GM19452 (cell line): Measurements from ENCODE around the gene FUZ.

Experiments used
- ATAC-seq: cut with Tn5 transposase; IDR thresholded peaks from one replicate; pipeline ENCODE4 v1.9.1; 2021; ENCODE audit not compliant: unreplicated experiment

The FUZ gene, protein sequence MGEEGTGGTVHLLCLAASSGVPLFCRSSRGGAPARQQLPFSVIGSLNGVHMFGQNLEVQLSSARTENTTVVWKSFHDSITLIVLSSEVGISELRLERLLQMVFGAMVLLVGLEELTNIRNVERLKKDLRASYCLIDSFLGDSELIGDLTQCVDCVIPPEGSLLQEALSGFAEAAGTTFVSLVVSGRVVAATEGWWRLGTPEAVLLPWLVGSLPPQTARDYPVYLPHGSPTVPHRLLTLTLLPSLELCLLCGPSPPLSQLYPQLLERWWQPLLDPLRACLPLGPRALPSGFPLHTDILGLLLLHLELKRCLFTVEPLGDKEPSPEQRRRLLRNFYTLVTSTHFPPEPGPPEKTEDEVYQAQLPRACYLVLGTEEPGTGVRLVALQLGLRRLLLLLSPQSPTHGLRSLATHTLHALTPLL

DNA sequence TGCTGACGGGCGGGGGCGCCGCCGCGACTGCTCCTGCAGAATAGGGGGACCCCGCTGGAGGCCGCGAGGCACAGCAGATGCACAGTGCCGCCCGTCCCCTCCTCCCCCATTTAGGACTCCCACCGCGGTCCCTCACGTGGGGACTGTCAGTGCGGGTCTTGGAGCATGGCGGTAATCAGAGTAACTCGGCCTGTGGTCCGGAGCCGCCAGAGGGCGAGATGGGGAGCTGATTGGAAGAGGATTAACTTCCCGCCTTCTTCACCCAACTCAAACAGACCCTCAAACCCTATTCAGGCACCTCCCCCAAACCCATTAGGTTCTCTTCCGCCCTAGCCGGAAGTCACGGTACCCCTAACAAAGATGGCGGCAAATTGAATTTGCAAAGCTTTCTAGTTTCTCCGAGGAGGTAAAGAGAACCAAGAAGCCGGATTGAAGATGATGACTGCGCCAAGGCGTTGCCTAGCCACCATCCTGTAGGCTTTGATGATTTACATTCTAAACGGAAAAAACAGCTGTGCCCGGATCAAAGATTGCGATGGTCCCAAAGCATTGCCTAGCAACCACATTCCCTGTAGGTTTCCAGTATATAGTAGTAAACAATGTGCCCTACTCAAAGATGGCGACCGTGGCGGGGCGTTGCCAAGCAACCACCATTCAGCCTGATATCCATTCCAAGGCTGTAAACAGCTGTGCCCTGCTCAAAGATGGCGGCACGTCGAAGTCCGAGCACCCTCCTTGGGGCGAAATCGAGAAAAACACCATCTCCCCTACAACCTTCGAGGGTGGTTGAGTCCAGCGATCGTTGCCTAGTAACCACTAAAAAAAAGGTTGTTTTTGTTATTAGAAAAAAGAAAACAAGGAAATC is at the start of gene FUZ:
Gene FUZ, minus strand, starts transcription at position 296 of the 865 bp plus-strand sequence. Its CDS starts 186 bp downstream, at position 110.
- ATAC-seq = peak; percentile 50

DNA sequence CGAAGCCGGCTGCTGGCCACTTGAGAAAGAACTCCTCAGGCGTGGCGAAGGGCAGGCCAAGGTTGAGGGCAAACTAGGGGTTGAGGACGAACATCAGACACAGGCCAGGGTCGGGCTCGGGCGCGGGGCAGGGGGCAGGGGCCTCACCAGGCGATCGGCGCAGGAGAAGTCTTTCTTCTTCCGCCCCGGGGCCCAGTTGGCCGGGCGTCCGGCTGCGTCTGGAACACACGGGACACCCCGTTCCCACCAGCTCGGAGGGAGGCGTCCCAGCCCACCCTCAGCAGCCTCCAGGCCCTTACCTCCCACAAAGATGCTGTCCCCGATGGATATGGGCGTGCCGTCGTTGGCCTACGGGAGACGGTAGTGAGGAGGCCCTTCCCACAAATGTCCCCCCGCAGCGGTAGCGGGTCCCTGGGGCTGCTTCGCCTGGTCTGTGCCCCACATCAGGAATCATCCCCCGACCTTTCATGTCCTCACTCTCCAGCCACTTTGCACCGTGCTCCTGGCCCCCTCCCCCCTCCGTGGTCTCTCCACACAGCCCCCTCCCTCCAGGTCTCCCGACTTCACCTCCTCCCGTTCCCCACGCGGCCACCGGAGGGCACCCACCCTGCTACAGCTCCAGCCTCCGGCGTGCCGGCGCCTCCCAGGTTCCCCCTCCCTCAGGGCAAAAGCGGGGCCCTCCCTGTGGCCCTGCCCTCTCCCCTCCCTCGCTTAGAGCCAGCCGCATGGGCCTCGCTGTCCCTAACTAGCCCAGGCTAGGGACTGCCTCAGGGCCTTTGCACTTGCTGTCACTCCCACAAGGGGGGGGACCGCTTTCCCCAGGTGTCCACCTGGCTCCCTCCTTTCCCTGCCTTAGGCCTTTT is 49.5 kb upstream of the FUZ start:
- ATAC-seq = no peak

DNA sequence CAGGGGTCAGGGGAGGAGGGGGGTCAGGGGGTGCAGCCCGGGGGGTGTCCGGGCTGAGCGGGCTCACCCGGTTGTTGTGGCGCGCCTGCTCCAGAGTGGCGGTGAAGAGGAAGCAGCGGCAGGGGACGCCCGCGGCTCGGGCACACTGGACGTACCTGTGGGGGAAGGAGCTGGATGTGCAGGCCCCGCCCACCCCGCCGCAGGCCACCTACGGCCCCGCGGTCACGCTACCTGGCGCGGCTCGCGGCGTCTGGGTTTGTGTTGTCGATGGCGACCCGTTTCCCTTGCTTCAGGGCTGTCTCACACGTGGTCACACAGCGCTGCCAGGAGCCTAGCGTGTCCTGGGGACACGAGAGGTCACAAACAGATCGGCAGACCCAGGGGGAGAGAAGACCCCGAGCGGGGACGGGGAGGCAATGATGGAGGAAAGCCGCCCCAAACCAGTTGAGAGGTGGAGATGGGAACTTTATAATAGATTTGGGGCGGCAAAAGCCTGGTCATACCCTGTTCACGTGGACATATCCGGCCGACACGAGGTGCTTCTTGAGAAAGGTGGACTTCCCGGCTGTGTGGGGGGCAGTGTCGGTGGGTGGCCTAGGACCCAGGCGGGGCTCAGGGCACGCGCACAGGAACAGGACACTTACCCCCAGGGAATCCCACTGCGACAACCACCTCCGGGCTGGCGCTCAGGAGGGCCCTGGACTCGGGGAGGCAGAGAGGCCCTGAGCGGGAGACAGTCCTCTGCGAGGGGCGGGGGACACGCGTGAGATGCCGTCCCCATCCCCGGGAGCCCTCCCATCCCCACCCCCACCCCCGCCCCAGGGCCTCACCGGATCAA is 48.7 kb upstream of the FUZ start:
- no peak for ATAC-seq

DNA sequence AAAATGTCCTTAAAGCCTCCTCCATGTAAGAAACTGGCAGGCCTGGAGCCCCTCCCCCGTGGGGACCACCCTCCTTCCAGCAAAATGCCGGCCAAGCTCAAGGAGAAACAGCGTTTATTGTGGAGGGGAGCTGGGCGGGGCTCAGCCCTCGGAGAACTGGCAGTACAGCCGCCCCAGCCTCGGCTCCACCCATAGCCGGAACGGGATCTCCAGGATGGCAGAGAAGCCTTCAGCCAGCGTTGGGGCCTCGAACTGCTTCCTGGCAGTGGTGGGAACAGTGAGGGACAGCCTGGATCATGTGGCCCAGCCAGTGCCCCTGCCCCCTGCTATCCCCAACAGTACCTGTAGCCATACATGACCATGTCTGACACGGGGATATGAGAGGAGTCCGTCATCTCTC is 48.0 kb upstream of the FUZ start:
- no peak for ATAC-seq

GRCh38 chr19:49860336-49861102 is 47.4 kb upstream of the FUZ start:
- ATAC-seq = no peak

GRCh38 chr19:49859682-49860335 is 46.7 kb upstream of the FUZ start:
- ATAC-seq = no peak

- no peak for ATAC-seq
Observed at GRCh38 chr19:49858088-49858985, 45.2 kb upstream of the FUZ start.

- ATAC-seq = no peak
Observed at GRCh38 chr19:49857838-49858087, 44.7 kb upstream of the FUZ start.

GRCh38 chr19:49857061-49857837 is 44.2 kb upstream of the FUZ start:
- ATAC-seq = no peak

DNA sequence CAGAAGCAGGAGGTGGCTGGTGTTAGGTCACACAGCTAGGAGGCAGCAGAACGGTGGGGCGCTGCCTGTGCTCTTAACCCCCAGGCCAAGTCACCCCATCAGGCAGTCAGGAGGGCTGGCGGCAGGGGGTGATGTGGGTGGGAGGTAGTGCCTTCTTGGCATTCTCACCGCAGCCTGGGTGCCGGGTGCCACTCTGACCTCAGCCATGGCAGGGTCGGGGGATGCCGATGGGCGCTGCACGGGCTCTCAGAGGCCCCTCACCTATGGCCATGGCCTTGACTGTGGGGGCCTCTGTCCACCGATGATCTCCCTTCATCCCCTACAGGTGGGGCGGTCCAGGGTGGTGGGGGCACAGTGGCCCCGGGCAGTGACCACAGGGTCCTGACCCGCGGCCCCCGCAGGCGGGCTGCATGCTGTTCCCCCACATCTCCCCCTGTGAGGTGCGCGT is 43.5 kb upstream of the FUZ start:
- no peak for ATAC-seq

- no peak for ATAC-seq
Observed at GRCh38 chr19:49855676-49856573, 42.8 kb upstream of the FUZ start.

DNA sequence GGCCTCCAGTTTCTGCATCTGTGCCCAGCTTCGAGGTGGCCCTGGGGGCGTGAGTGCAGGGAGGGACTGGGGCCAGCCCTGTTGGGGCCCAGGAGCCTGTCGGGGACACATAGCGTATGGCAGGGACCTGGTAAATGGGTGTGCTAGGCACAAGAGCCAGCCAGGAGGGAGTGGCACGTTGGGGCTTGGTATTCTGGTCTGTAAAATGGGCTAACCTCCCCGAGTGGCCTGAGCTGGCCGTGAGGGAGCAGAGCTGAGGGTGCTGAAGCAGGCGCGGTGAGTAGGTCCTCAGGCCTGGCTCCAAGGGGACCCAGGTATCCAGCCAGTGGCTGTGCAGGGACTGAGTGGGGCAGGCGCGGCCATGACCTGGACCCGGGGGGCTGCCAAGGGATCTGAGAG is 42.2 kb upstream of the FUZ start:
- ATAC-seq = no peak

DNA sequence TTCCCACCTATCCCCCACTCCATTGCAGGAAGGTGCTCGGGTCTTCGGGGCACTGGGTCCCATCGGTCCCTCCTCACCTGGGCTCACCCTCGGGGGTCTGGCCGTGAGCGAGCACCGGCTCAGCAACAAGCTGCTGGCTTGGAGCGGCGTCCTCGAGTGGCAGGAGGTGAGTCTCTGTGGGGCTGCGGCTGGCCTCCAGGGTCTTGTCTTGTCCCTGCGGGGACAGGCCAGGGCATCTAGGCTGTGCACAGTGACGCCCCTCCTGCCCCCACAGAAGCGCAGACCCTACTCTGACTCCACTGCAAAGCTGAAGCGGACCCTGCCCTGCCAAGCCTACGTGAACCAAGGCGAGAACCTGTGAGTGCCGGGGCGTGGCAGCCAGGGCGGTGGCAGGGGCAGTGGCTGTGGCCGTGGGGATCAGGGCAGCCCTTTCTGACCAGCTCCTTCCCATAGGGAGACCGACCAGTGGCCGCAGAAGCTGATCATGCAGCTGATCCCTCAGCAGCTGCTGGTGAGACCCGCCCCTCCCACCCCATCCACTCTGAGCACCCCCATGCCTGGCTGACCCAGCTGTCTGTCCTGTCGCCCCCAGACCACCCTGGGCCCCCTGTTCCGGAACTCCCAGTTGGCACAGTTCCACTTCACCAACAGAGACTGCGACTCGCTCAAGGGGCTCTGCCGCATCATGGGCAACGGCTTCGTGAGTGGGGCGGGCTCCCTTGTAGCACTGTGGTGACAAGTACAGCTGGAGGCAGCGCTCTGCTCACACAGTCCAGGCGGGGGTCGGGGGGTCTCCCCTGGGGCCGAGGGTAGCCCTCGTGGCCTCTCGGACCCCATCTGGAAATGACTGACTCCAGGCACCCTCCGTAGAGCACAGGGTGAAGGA is 41.5 kb upstream of the FUZ start:
- no peak for ATAC-seq

DNA sequence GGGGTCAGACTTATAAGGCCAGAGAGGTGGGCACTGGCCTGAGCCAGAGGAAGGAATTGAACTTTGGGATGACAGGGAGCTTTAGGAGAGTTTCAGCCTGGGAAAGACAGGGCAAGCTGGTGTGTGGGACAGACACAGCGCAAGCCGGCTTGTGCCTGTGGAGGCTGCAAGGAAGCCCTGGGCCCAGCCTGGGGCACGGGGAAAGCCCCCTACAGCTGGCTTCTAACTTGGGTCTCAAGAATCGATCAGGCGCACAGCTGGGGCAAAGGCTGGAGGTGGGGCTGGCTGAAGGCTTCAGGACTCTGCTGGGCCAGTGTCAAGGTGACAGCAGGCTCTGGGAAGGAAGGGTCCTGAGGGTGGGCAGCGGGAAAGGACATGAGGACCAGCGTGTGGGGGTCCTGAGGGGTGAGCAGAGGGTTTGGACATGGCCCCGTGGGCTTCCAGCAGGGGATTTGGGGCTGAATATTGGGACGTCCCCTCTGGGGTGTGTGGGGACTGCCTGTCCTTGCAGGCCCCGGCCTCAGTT is 40.8 kb upstream of the FUZ start:
- no peak for ATAC-seq

GRCh38 chr19:49852631-49853126 is 39.6 kb upstream of the FUZ start:
- no peak for ATAC-seq
